Esophagus squamous epithelium (tissue), 4 donors: ENCODE results near the gene PNKD.

Source experiments
- POLR2A ChIP-seq, 4 donors: fragments of 450-650 bp; IDR thresholded peaks; one replicate each; pipeline ENCODE4 v1.6.1; 2017; ENCODE audit warnings: antibody characterized with exemption in 4 of 4, mild to moderate bottlenecking in 4 of 4, moderate library complexity in 3 of 4
- TF ChIP-seq, protein P1 (sequence below), 6 experiments: fragments of 450-650 bp in 4 of 6; fragments of 200-600 bp in 2 of 6; sonication (generic) in 2 of 6; IDR thresholded peaks; one replicate each; pipeline ENCODE4 v1.5.1; 2016 to 2019; ENCODE audit warnings: antibody characterized with exemption in 6 of 6, mild to moderate bottlenecking in 4 of 6, moderate library complexity in 4 of 6

DNA sequence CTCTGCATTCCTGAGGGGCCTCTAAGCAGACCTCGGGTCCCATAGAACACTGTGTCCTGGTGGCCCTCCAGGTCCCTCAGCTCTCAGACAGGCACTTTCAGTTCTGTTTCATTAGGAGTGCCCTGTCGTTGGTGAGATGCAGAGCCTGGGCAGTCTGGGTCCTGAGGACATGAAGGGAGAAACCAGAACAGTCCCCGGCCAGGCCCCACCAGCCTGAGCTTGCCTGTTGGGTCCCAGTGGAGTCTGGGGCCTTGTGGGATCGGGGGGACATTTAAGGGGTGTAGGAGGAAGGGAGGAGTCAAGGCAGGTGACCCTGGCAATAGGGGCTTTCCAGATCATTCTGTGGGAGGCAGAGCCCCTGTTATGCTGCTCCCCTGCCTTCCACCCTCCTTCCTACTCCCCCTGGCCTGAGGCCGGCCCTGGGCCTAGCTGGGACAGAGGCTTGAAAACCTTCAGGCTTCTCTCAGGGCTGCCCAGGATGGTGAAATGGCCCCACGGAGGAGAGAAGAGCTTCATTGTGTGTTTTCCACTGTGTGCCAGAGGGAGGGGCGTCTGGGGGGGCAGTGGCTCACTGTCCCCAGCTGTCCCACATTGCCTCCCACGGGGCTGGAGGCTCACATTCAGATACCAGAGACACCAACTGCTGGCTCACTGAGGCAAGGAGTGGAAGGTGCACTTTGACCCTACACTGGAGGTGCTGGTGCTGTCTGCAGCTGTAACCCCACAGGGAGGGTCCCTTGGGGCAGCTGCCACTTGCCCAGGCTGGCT is 59.7 kb downstream of the PNKD start:
- TF ChIP-seq, protein P1, sequence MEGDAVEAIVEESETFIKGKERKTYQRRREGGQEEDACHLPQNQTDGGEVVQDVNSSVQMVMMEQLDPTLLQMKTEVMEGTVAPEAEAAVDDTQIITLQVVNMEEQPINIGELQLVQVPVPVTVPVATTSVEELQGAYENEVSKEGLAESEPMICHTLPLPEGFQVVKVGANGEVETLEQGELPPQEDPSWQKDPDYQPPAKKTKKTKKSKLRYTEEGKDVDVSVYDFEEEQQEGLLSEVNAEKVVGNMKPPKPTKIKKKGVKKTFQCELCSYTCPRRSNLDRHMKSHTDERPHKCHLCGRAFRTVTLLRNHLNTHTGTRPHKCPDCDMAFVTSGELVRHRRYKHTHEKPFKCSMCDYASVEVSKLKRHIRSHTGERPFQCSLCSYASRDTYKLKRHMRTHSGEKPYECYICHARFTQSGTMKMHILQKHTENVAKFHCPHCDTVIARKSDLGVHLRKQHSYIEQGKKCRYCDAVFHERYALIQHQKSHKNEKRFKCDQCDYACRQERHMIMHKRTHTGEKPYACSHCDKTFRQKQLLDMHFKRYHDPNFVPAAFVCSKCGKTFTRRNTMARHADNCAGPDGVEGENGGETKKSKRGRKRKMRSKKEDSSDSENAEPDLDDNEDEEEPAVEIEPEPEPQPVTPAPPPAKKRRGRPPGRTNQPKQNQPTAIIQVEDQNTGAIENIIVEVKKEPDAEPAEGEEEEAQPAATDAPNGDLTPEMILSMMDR (IDR thresholded peaks at IDR 0.05) = no peak
- no peak for TF ChIP-seq POLR2A (IDR thresholded peaks at IDR 0.05)
